Neural progenitor cell (in vitro differentiated cells): Measurements from ENCODE around the gene HIGD2A. TPM values are rescaled to one million over a fixed set of nuclear protein-coding genes. Genes with fewer than 3 reads are reported as not detected.
A peak's percentile ranks its signal among the peaks of the same experiment; 100 is the strongest.

Source experiments
- DNase-seq: peaks from one replicate; pipeline ENCODE4 v3.0.0-alpha.2; 2016; ENCODE audit warnings: low spot score
- H2AFZ ChIP-seq: fragments of 200-600 bp; sonication (generic); replicated peaks from 2 replicates; pipeline ENCODE4 v1.6.1; 2016; ENCODE audit warnings: antibody characterized with exemption
- H3F3A ChIP-seq: fragments of 200-600 bp; sonication (generic); 2 replicates; pipeline ENCODE4 v1.6.1; 2016; ENCODE audit warnings: antibody characterized with exemption, low read depth
- H3K27ac ChIP-seq: fragments of 200-600 bp; sonication (generic); 2 replicates; pipeline ENCODE4 v1.5.1; 2016; ENCODE audit warnings: mild to moderate bottlenecking
- H3K27me3 ChIP-seq: fragments of 200-600 bp; sonication (generic); 2 replicates; pipeline ENCODE4 v1.6.1; 2016; ENCODE audit warnings: mild to moderate bottlenecking, moderate library complexity
- H3K36me3 ChIP-seq: fragments of 200-600 bp; sonication (generic); 2 replicates; pipeline ENCODE4 v1.5.1; 2016
- H3K4me1 ChIP-seq: fragments of 200-600 bp; sonication (generic); 2 replicates; pipeline ENCODE4 v1.6.1; 2016; ENCODE audit warnings: mixed run types
- H3K4me2 ChIP-seq: fragments of 200-600 bp; sonication (generic); 2 replicates; pipeline ENCODE4 v1.6.1; 2016
- H3K4me3 ChIP-seq: fragments of 200-600 bp; sonication (generic); 2 replicates; pipeline ENCODE4 v1.5.1; 2016
- H3K79me2 ChIP-seq: fragments of 200-600 bp; sonication (generic); 2 replicates; pipeline ENCODE4 v1.6.1; 2016; ENCODE audit warnings: low read depth
- H3K9ac ChIP-seq: fragments of 200-600 bp; sonication (generic); 2 replicates; pipeline ENCODE4 v1.6.1; 2016
- H3K9me3 ChIP-seq: fragments of 200-600 bp; sonication (generic); 2 replicates; pipeline ENCODE4 v1.5.1; 2016; ENCODE audit warnings: low read depth
- H4K20me1 ChIP-seq: fragments of 200-600 bp; sonication (generic); 2 replicates; pipeline ENCODE4 v1.6.1; 2016; ENCODE audit warnings: low read depth
- H3K27ac Mint-ChIP-seq: 3 replicates; pipeline ENCODE4 v1.8.0; 2021; ENCODE audit warnings: mixed read lengths
- H3K27me3 Mint-ChIP-seq: 2 replicates; pipeline ENCODE4 v1.8.0; 2022; ENCODE audit warnings: low read depth, mild to moderate bottlenecking, inconsistent platforms, moderate library complexity, mixed read lengths; ENCODE audit not compliant: insufficient read depth
- H3K36me3 Mint-ChIP-seq: 3 replicates; pipeline ENCODE4 v1.8.0; 2021; ENCODE audit warnings: mixed read lengths
- H3K4me1 Mint-ChIP-seq: 3 replicates; pipeline ENCODE4 v1.8.0; 2021; ENCODE audit warnings: mixed read lengths
- H3K4me3 Mint-ChIP-seq: 3 replicates; pipeline ENCODE4 v1.8.0; 2021; ENCODE audit warnings: mild to moderate bottlenecking, moderate library complexity, mixed read lengths
- H3K9me3 Mint-ChIP-seq: 3 replicates; pipeline ENCODE4 v1.8.0; 2020; ENCODE audit warnings: mixed read lengths
- EZH2 ChIP-seq: fragments of 200-600 bp; sonication (generic); IDR thresholded peaks from 2 replicates; pipeline ENCODE4 v1.6.1; 2017; ENCODE audit warnings: antibody characterized with exemption, mild to moderate bottlenecking, moderate library complexity
- EZH2phosphoT487 ChIP-seq: fragments of 200-600 bp; sonication (generic); IDR thresholded peaks from 2 replicates; pipeline ENCODE4 v1.6.1; 2017; ENCODE audit warnings: antibody characterized with exemption
- total RNA-seq: library from RNA; depleted of rRNA; stranded (reverse); fragments of >200 nt; gene quantifications from 2 replicates; pipeline ENCODE4 v1.2.3, GENCODE V29; 2015; ENCODE audit warnings: low replicate concordance
- TF ChIP-seq, protein P1 (sequence below): fragments of 200-600 bp; sonication (generic); IDR thresholded peaks from 2 replicates; pipeline ENCODE4 v1.5.1; 2017; ENCODE audit warnings: antibody characterized with exemption, mild to moderate bottlenecking

Gene HIGD2A
- total RNA-seq, 1 donor from 2014 or later = 40.1 TPM

DNA sequence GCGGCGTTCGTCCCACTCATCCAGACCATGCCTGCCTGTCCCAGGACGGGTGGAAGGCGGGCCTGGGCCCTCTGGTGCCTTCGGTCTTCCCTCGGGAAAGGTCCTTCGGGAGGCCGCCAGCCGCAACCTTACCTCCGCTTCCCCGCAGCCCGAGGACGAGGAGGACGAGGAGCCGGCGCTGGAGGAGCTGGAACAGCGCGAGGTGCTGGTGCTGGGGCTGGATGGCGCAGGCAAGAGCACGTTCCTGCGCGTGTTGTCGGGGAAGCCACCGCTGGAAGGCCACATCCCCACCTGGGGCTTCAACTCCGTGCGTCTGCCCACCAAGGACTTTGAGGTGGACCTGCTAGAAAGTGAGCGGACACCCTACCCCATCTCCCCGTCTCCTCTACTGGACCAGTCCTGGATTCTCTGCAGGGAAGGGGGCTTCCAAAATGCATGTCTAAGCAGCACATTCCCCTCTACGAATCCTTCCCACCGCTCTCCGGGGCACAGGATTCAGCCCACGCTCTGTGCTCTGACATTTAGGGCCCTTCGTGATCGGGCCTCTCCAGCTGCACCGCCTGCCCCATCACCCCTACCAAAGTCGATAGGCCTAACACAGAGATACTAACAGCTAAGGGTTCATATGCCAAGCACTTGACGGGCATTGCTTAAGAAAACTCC, 22.2 kb upstream of the HIGD2A start:
- Mint-ChIP-seq H3K4me3 (peak overlapping the region; percentile 89), H3K4me1 (peaks cover 6% of the 10 kb centered on the region), H3K36me3 (peaks cover 25% of the 10 kb centered on the region), H3K27me3 (peaks cover 12% of the 10 kb centered on the region), H3K9me3 (no peaks in the 10 kb centered on the region), H3K27ac (no peak overlapping the region)
- Histone ChIP-seq H3K4me3 (peak overlapping the region; percentile 76), H3K27me3 (peaks cover 60% of the 10 kb centered on the region), H3K27ac (no peak overlapping the region), H4K20me1 (peaks cover 7% of the 10 kb centered on the region), H2AFZ (peak overlapping the region; percentile 92), H3K36me3 (no peaks in the 10 kb centered on the region), H3K9me3 (no peaks in the 10 kb centered on the region), H3K9ac (peak overlapping the region; percentile 19), H3K4me1 (no peaks in the 10 kb centered on the region), H3K79me2 (peaks cover 2% of the 10 kb centered on the region), H3F3A (no peaks in the 10 kb centered on the region), H3K4me2 (peak overlapping the region; percentile 78)
- no peak for TF ChIP-seq EZH2phosphoT487
- peak; percentile 17 for TF ChIP-seq EZH2
- no peak for DNase-seq

DNA sequence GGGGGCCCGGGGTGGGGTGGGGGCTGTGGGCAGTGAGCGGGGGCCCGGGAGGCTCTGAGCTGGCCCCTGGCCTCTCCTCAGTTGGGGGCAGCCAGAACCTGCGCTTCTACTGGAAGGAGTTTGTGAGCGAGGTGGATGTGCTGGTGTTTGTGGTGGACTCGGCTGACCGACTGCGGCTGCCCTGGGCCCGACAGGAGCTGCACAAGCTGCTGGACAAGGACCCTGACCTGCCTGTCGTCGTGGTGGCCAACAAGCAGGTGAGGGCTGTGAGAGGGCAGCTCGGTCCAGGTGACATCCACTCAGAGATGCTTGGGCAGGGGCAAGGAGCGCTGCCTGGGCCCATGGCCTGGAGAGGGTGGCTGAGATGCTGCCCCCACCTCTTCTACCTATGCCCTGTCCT, 19.8 kb upstream of the HIGD2A start:
- no peak for DNase-seq
- Histone ChIP-seq H3F3A (no peaks in the 10 kb centered on the region), H4K20me1 (peaks cover 7% of the 10 kb centered on the region), H3K4me2 (no peak overlapping the region), H3K9me3 (no peaks in the 10 kb centered on the region), H3K36me3 (no peaks in the 10 kb centered on the region), H3K4me1 (no peaks in the 10 kb centered on the region), H3K9ac (no peak overlapping the region), H3K4me3 (no peak overlapping the region), H3K79me2 (no peaks in the 10 kb centered on the region), H3K27me3 (peaks cover 39% of the 10 kb centered on the region), H2AFZ (no peak overlapping the region), H3K27ac (no peak overlapping the region)
- H3K27me3 Mint-ChIP-seq = peaks cover 7% of the 10 kb centered on the region
- TF ChIP-seq EZH2 (no peak), EZH2phosphoT487 (no peak)
- TF ChIP-seq, protein P1, sequence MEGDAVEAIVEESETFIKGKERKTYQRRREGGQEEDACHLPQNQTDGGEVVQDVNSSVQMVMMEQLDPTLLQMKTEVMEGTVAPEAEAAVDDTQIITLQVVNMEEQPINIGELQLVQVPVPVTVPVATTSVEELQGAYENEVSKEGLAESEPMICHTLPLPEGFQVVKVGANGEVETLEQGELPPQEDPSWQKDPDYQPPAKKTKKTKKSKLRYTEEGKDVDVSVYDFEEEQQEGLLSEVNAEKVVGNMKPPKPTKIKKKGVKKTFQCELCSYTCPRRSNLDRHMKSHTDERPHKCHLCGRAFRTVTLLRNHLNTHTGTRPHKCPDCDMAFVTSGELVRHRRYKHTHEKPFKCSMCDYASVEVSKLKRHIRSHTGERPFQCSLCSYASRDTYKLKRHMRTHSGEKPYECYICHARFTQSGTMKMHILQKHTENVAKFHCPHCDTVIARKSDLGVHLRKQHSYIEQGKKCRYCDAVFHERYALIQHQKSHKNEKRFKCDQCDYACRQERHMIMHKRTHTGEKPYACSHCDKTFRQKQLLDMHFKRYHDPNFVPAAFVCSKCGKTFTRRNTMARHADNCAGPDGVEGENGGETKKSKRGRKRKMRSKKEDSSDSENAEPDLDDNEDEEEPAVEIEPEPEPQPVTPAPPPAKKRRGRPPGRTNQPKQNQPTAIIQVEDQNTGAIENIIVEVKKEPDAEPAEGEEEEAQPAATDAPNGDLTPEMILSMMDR = no peak
- H3K4me3 Mint-ChIP-seq = no peak overlapping the region
- no peak overlapping the region for H3K27ac Mint-ChIP-seq
- no peaks in the 10 kb centered on the region for H3K9me3 Mint-ChIP-seq
- H3K4me1 Mint-ChIP-seq = peaks cover 4% of the 10 kb centered on the region
- peaks cover 26% of the 10 kb centered on the region for H3K36me3 Mint-ChIP-seq

GRCh38 chr5:176369934-176370711, 18.4 kb upstream of the HIGD2A start:
- H3K27ac Mint-ChIP-seq = no peak overlapping the region

More at GRCh38 chr5:176369934-176370711, 18.4 kb upstream of the HIGD2A start:
- H3K4me1 Mint-ChIP-seq = peaks cover 4% of the 10 kb centered on the region
- H4K20me1 ChIP-seq = peaks cover 7% of the 10 kb centered on the region
- no peaks in the 10 kb centered on the region for H3F3A ChIP-seq
- H3K9me3 ChIP-seq = no peaks in the 10 kb centered on the region
- H3K4me2 ChIP-seq = no peak overlapping the region
- no peaks in the 10 kb centered on the region for H3K4me1 ChIP-seq
- no peaks in the 10 kb centered on the region for H3K79me2 ChIP-seq
- H3K9me3 Mint-ChIP-seq = no peaks in the 10 kb centered on the region
- no peak overlapping the region for H2AFZ ChIP-seq
- H3K4me3 ChIP-seq = no peak overlapping the region
- no peaks in the 10 kb centered on the region for H3K36me3 ChIP-seq
- no peak for DNase-seq
- H3K27ac ChIP-seq = no peak overlapping the region
- no peak overlapping the region for H3K9ac ChIP-seq
- no peak overlapping the region for H3K4me3 Mint-ChIP-seq
- H3K36me3 Mint-ChIP-seq = peaks cover 26% of the 10 kb centered on the region
- peaks cover 25% of the 10 kb centered on the region for H3K27me3 ChIP-seq
- TF ChIP-seq, protein P1 = no peak
- no peak for TF ChIP-seq EZH2phosphoT487
- TF ChIP-seq EZH2 = no peak
- H3K27me3 Mint-ChIP-seq = peaks cover 5% of the 10 kb centered on the region
